HPDE6-E6E7 (cell line): ENCODE measurements around the gene ATG4D.

Experiments
- DNase-seq: peaks from one replicate; pipeline ENCODE4 v3.0.0; 2011; ENCODE audit warnings: missing footprints; ENCODE audit errors: extremely low spot score

ATG4D gene

DNA sequence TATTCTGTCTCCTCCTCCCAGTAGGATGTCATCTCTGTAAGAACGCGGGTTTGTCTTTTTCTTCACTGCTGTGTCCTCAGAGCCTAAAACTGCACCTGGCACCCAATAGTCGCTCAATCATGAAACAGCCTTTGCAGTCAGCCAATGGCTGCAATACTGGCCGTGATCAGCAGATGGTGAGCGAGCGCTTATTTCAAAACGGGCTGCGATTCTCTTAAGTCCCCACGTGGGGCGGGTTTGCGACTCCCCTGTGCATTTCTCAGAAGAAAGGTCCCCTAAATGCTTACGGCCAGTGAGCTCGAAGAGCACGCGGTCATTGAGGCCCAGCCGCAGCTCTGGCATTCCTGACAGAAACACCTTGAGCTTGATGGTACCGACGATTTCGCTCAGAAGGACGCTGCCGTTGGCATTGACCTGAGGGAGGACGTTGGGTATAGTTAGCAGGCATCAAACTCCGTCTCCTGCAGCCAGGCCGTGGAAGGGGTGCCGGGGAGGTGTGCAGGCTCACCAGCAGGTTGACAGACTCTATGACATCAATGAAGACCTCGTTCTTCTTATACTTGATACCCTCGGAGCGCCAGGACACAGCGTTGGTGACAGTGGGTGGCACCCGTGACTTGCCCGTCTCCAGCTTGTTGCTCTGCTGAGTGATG, 37.4 kb downstream of the ATG4D start:
- peak; percentile 82 for DNase-seq

DNA sequence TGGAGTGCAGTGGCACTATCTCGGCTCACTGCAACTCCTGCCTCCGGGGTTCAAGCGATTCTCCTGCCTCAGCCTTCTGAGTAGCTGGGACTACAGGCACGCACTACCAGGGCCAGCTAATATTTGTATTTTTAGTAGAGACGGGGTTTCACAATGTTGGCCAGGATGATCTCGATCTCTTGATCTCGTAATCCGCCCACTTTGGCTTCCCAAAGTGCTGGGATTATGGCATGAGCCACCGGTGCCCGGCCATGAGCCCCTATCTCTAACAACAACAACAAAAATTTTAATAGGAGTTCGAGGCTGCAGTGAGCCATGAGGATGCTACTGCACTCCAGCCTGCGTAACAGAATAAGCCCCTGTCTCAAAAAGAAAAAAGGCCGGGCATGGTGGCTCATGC, 38.4 kb downstream of the ATG4D start:
- no peak for DNase-seq

DNA sequence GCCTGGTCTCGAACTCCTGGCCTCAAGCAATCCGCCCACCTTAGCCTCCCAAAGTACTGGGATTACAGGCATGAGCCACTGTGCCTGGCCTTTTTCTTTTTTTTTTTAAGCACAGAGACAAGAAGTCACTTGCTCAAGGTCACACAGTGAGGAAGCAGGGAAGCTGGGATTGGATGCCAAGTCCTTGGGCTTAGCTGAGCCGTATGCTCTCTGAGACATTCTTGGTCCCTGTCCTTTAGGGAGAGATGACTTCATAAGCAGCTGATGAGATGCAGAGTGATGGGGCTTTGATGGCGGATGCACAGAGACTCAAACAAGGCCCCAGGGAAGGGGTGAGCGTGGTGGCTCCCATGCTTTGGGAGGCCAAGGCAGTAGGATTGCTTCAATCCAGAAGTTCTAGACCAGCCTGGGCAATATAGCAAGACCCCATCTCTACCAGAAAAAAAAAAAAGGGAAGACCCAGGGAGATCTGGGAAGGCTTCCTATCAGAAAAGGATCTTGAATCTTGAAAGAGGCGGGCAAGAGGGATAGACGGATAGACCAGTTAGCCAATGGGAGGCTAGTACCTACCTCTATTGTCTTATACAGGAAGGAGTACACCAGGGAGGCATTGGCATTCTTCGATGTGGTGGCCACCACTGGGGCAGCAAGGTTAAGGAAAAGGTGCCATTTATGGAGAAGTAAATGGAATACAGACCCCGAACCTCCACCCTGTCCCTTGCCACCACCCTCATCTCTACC, 39.5 kb downstream of the ATG4D start:
- no peak for DNase-seq

DNA sequence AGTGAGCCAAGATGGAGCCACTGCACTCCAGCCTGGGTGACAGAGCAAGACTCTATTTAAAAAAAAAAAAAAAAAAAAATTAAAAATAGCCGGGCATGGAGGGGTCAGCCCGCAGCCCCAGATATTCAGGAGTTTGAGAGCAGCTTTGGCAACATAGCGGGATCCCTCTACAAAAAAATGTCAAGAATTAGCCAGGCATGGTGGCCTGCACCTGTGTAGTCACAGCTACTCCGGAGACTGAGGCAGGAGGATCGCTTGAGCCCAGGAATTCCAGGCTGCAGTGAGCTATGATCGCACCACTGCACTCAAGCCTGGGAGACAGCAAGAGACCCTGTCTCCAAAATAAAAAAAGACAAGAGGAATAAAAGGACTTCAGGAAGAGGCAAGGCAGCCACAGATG, 42.7 kb downstream of the ATG4D start:
- no peak for DNase-seq

DNA sequence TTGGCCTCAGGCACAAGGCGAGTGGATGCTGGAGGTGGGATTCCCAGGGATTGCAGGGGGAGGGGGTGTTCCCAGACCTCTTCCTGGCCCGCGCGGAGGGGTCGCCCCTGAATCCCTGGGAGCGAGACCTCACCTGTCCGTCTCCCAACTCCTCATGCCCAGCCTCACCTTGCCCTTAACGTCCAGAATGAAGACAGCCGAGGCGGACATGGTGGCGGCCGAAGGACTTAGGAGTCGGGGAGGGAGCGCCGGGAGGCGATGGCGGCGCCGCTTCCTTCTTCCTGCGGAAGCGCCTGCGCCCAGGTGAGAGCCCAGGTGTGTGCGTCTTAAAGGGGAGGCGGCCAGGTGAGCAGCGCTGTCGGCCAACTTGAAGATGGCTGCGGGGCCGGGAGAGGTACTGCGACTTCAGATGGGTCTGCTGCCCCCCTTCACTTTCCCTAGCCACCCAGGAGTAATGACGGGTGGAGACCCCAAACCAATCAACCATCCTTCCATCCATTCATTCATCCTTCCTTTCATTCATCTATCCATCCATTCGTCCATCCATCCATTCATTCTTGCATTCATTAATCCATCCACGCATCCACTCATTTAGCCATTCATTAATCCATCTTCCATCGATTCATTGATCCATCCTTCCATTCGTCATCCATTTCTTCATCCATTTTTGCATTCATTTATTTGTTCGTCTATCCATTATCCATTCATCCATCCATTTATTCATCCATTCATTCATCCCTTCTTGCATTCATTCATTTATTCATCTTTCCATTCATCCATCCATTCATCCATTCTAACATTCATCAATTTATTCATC, 43.5 kb downstream of the ATG4D start, which contains the start of gene AP1M2:
AP1M2 (minus strand) TSS at position 291 of the 817 bp plus-strand sequence; CDS start at position 210, 81 bp downstream.
- peak; percentile 60 for DNase-seq

DNA sequence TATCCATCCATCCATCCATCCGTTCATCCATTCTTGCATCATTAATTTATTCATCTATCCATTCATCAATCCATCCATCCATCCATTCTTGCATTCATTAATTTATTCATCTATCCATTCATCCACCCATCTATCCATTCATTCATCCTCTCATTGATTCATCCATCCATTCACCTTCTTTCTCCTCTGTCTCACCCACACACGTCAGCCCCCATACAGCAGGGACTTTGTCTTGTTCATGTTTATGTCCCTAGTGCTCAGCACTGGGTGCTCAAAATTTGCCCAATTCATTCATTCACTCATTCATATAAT, 44.1 kb downstream of the ATG4D start:
- DNase-seq = no peak

DNA sequence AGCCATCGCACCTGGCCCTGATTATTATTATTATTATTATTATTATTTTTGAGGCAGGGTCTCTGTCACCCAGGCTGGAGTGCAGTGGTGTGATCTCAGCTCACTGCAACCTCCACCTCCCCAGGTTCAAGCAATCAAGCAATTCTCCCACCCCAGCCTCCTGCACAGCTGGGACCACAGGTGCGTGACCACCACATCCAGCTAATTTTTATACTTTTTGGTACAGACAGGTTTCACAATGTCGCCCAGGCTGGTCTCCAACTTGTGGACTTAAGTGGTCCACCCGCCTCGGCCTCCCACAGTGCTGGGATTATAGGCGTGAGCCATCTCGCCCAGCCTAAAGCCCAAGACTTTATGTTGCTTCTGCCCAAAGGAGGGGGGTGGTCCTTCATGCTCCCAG, 49.4 kb downstream of the ATG4D start:
- no peak for DNase-seq

DNA sequence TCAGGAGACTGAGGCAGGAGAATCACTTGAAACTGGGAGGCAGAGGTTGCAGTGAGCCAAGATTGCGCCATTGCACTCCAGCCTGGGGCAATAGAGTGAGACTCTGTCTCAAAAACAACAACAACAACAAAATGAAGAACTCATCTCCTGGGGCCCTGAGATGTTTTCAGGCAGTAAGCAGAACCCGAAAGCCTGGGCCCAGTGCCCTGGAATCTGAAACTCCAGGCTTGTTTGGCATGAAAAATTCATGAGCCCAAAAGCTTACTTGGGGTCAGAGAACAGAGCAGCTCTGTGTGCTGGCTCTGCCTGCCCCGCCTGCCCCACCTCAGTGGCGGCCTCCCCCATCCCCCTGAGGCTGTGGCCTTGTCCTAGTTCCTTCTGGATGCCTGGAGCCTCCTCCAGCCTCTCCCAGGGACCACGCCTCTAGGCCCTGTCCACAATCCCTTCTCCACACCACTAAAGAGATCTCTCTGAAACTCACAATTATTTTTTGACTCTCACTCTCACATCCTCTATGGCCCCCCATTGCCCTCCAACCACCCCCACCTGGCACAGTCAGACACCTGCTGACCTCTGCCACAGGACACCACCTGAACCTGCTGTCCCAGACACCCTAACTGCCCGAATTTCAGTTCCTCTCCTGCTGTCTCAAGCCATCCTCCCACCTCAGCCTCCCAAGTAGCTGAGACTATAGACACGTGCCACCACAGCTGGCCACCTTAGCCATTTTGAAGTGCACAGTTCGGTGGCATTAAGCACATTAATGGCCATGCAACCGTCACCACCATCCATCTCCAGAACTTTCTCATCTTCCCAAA, 50.3 kb downstream of the ATG4D start:
- no peak for DNase-seq

DNA sequence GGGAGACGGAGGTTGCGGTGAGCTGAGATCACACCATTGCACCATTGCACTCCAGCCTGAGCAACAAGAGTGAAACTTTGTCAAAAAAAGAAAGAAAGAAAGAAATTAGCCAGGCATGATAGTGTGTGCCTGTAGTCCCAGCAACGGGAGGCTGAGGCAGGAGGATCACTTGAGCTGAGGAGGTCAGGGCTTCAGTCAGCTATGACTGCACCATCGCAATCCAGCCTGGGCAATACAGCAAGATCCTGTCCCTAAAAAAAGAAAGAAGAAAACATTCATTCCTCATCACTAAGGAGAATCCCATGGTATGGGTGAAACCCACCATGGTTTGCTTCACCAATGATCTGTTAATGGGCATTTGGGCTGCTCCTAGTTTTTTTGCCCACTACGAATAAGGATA, 56.4 kb downstream of the ATG4D start:
- no peak for DNase-seq

DNA sequence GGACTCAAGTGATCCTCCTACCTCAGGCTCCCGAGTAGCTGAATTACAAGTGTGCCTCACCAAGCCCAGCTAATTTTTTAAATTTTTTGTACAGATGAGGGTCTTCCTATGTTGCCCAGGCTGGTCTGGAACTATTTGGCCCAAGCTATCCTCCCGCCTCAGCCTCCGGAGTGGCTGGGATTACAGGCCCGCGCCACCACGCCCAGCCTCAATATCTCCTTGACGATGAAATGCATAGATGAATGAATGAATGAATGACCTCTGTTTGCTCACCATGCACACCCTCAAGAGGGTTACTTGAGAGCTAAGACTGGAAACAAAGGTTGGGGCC, 58.3 kb downstream of the ATG4D start:
- no peak for DNase-seq

DNA sequence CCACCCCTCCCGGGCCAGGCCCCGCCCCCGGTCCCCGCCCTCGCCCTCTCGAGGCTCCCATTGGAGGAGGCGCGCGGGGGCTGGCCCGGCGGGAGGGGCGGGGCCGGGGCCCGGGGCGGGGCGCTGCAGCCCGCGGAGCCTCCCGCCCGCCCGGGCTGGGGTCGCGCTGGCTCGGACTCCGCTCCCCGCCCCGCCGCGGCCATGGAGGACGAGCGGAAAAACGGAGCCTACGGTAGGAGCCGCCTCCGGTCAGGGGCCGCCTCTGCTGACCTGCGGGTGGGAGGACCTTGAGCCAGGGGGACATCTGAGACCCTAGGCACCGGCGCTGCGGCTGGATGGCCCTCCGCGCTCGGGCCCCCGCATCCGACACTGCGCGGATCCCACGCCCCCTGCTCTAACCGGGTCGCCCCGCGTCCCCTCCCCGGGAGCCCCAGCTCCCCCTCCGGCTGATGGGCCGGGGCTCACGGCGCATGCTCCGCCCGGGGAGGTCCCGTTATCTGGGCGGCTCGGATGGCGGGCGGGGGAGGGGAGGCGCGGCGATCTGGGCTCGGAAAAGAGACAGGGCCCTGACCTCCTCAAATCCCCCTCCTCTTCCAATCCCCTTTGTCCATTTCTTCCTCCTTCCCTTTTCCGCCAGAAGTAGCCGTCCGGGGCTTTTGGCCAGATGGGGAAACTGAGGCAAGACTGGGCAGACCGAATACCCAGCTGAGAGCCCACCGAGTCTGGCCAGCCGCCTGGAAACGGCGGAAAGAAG, 58.8 kb downstream of the ATG4D start:
- peak; percentile 84 for DNase-seq
